HepG2 (cell line): ENCODE results near the gene ZBTB20. TPM values are rescaled to one million over a fixed set of nuclear protein-coding genes. Genes with fewer than 3 reads are reported as not detected.

Source experiments
- ATAC-seq: fragments of 200-7000 bp; cut with Tn5 transposase; 3 replicates; pipeline ENCODE4 v1.9.1; 2020; ENCODE audit warnings: mild to moderate bottlenecking, moderate library complexity
- BruUV-seq: library from RNA; stranded (reverse); fragments of 400-500 nt; replicated peaks from 2 replicates; lab custom pipeline; 2021; lab: Mats Ljungman, UMichigan
- CTCF ChIA-PET: fragments of 300-600 bp; formaldehyde crosslinking; extraction: SDS; loops from one replicate; lab custom pipeline; 2021; ENCODE audit warnings: low total read pairs, inconsistent platforms, low intra/inter-chr PET ratio; lab: Yijun Ruan, JAX
- POLR2A ChIA-PET: fragments of 350-600 bp; sonication (Branson Sonifier 250); formaldehyde crosslinking; loops from one replicate; lab custom pipeline; 2020; ENCODE audit warnings: antibody characterized with exemption, inconsistent platforms; lab: Yijun Ruan, JAX
- DNase-seq: peaks from one replicate; pipeline ENCODE4 v3.0.0-alpha.2; 2015; ENCODE audit warnings: low spot score
- FAIRE-seq: peaks from 3 replicates; lab custom pipeline; 2011; peaks lifted over from hg19 to GRCh38; lab: Jason Lieb, UNC
- H2AFZ ChIP-seq: one replicate; pipeline ENCODE4 v1.6.1; 2011; ENCODE audit warnings: low read length, inconsistent platforms
- H3K27ac ChIP-seq: fragments of 300-600 bp; 3 replicates; pipeline ENCODE4 v1.8.0; 2011; ENCODE audit warnings: mixed run types, mild to moderate bottlenecking, mixed read lengths, low read length, inconsistent platforms; ENCODE audit not compliant: insufficient read depth; ENCODE audit errors: extremely low read length
- H3K27me3 ChIP-seq, 2 experiments: fragments of 200-600 bp in 1 of 2; 2 replicates in 1 of 2; 3 replicates in 1 of 2; pipeline versions ENCODE4 v1.6.0 to v1.8.0; 2011; ENCODE audit warnings: low read length in 2 of 2, mild to moderate bottlenecking in 2 of 2, moderate library complexity in 2 of 2, inconsistent platforms in 1 of 2; ENCODE audit not compliant: insufficient read depth in 2 of 2, control insufficient read depth in 1 of 2
- H3K36me3 ChIP-seq, 2 experiments: fragments of 200-600 bp in 1 of 2; replicated peaks in 1 of 2; 2 replicates in 1 of 2; 3 replicates in 1 of 2; pipeline versions ENCODE4 v1.5.1 to v1.8.0; 2011; ENCODE audit warnings: low read length in 2 of 2, inconsistent platforms in 1 of 2; ENCODE audit not compliant: insufficient read depth in 2 of 2, control insufficient read depth in 1 of 2
- H3K4me1 ChIP-seq: 2 replicates; pipeline ENCODE4 v1.5.1; 2012; ENCODE audit warnings: low read length, inconsistent platforms; ENCODE audit not compliant: insufficient read depth
- H3K4me2 ChIP-seq: 2 replicates; pipeline ENCODE4 v1.6.0; 2011; ENCODE audit warnings: low read depth, low read length, inconsistent platforms
- H3K4me3 ChIP-seq, 3 experiments: fragments of 200-600 bp in 1 of 3; sonication (generic), shearing (Covaris generic) in 1 of 3; replicated peaks in 1 of 3; 2 replicates each; pipeline ENCODE4 v1.5.1; 2011 to 2016; ENCODE audit warnings: low read length in 3 of 3, inconsistent platforms in 2 of 3, low read depth in 2 of 3, mild to moderate bottlenecking in 2 of 3, control low read depth in 1 of 3, mixed read lengths in 1 of 3; ENCODE audit not compliant: insufficient read depth in 1 of 3
- H3K79me2 ChIP-seq: one replicate; pipeline ENCODE4 v1.6.1; 2011; ENCODE audit warnings: low read length, inconsistent platforms; ENCODE audit not compliant: insufficient read depth
- H3K9ac ChIP-seq: 2 replicates; pipeline ENCODE4 v1.6.0; 2011; ENCODE audit warnings: mild to moderate bottlenecking, low read depth, low read length, inconsistent platforms; ENCODE audit not compliant: insufficient read depth
- H3K9me3 ChIP-seq: 2 replicates; pipeline ENCODE4 v1.5.1; 2012; ENCODE audit warnings: mild to moderate bottlenecking, low read length
- H4K20me1 ChIP-seq: 2 replicates; pipeline ENCODE4 v1.6.0; 2011; ENCODE audit warnings: inconsistent platforms, mild to moderate bottlenecking, low read length, moderate library complexity; ENCODE audit not compliant: insufficient read depth
- ATF7-NPFF ChIP-seq: sonication (generic); formaldehyde crosslinking; IDR thresholded peaks from 2 replicates; pipeline ENCODE4 v1.8.1; 2023; ENCODE audit warnings: mild to moderate bottlenecking, low read depth, missing genetic modification reagents, moderate library complexity
- BCL6 ChIP-seq: IDR thresholded peaks from 2 replicates; pipeline ENCODE4 v1.6.1; 2016; ENCODE audit warnings: missing genetic modification reagents, missing compliant biosample characterization
- CEBPG ChIP-seq: IDR thresholded peaks from 2 replicates; pipeline ENCODE4 v1.6.1; 2016
- HNF4A ChIP-seq: sonication (generic); formaldehyde crosslinking; IDR thresholded peaks from 2 replicates; pipeline ENCODE4 v1.4.0; 2020; ENCODE audit warnings: missing genetic modification reagents
- MED1 ChIP-seq: sonication (generic); formaldehyde crosslinking; IDR thresholded peaks from 2 replicates; pipeline ENCODE4 v1.4.0; 2020; ENCODE audit warnings: missing genetic modification reagents
- MIXL1 ChIP-seq: IDR thresholded peaks from 2 replicates; pipeline ENCODE4 v1.6.1; 2016
- MTF2 ChIP-seq: sonication (generic); formaldehyde crosslinking; IDR thresholded peaks from 2 replicates; pipeline ENCODE4 v1.5.0; 2020; ENCODE audit warnings: missing genetic modification reagents, borderline replicate concordance
- POGZ ChIP-seq: sonication (generic); formaldehyde crosslinking; IDR thresholded peaks from 2 replicates; pipeline ENCODE4 v1.4.0; 2020; ENCODE audit warnings: mild to moderate bottlenecking, missing genetic modification reagents
- RCOR2 ChIP-seq: IDR thresholded peaks from 2 replicates; pipeline ENCODE4 v1.6.1; 2016; ENCODE audit warnings: missing biosample characterization, missing genetic modification reagents
- SMC3 ChIP-seq: IDR thresholded peaks from 2 replicates; pipeline ENCODE4 v1.6.1; 2011; ENCODE audit warnings: low read length, improper control_type of control experiment
- SOX6 ChIP-seq, 2 experiments: fragments of 450-650 bp in 1 of 2; sonication (generic) in 1 of 2; formaldehyde crosslinking in 1 of 2; IDR thresholded peaks; 2 replicates each; pipeline versions ENCODE4 v1.4.0 to v1.6.1; 2017 to 2020; ENCODE audit warnings: antibody characterized with exemption in 1 of 2, mild to moderate bottlenecking in 1 of 2, missing genetic modification reagents in 1 of 2
- TBX2 ChIP-seq: sonication (generic); formaldehyde crosslinking; IDR thresholded peaks from 2 replicates; pipeline ENCODE4 v1.5.0; 2020; ENCODE audit warnings: missing genetic modification reagents, mild to moderate bottlenecking, borderline replicate concordance
- ZMYM4 ChIP-seq: sonication (generic); formaldehyde crosslinking; IDR thresholded peaks from 2 replicates; pipeline ENCODE4 v1.8.1; 2023; ENCODE audit warnings: mild to moderate bottlenecking, missing genetic modification reagents
- ZNF121 ChIP-seq: sonication (generic); formaldehyde crosslinking; IDR thresholded peaks from 2 replicates; pipeline ENCODE4 v1.5.0; 2020; ENCODE audit warnings: mild to moderate bottlenecking, missing genetic modification reagents
- WGBS: methylation state at CpG from one replicate; pipeline ENCODE4 v1.1.6; 2017; ENCODE audit warnings: low lambda C conversion rate; 5-methylcytosine and 5-hydroxymethylcytosine counted together
- in situ Hi-C: cut with HindIII; loops from 2 replicates; pipeline ENCODE4 v1.10.0; 2017; ENCODE audit warnings: low pct_unique_long_range_greater_than_20kb; ENCODE audit not compliant: extremely low pct_ligation_motif_present
- intact Hi-C: fragments of 100-400 bp; cut with micrococcal nuclease; formaldehyde crosslinking; loops from one replicate; pipeline ENCODE4 v1.10.0; 2022; ENCODE audit not compliant: unreplicated experiment
- polyA plus RNA-seq, 8 experiments: library from polyadenylated mRNA; depleted of rRNA in 3 of 8; stranded (reverse) in 7 of 8; unstranded in 1 of 8; fragments of >200 nt; fragmentation: Illumina TruSeq in 4 of 8; extraction: Trizol in 4 of 8; gene quantifications; 2 replicates each; pipeline versions ENCODE4 v1.2.1 to v1.2.3, GENCODE V29; 2011 to 2016; ENCODE audit warnings: low read depth in 4 of 8, missing spikeins in 1 of 8, mixed read lengths in 1 of 8; ENCODE audit not compliant: insufficient read depth in 1 of 8
- total RNA-seq, 5 experiments: library from RNA; depleted of rRNA; stranded (reverse); fragments of >200 nt; fragmentation: Illumina TruSeq; extraction: Trizol; gene quantifications; 2 replicates each; pipeline ENCODE4 v1.2.3, GENCODE V29; 2016; ENCODE audit warnings: low read depth in 1 of 5
- TF ChIP-seq, protein P1 (sequence below): sonication (generic); formaldehyde crosslinking; IDR thresholded peaks from 2 replicates; pipeline ENCODE4 v1.5.0; 2020; ENCODE audit warnings: mild to moderate bottlenecking, missing genetic modification reagents, moderate library complexity
- TF ChIP-seq, protein P2 (sequence below): IDR thresholded peaks from 2 replicates; pipeline ENCODE4 v1.6.1; 2016; ENCODE audit warnings: mild to moderate bottlenecking
- TF ChIP-seq, protein P3 (sequence below): sonication (generic); formaldehyde crosslinking; conservative IDR thresholded peaks from 2 replicates; pipeline ENCODE4 v1.4.0; 2020; ENCODE audit warnings: mild to moderate bottlenecking, missing genetic modification reagents, moderate library complexity

The ZBTB20 gene
- total and polyA plus RNA-seq, 2 of the 13 experiments (the other 11 are each of a cell fraction or from before 2014, with no cell fraction given), result 1.9 to 8.8 TPM

DNA sequence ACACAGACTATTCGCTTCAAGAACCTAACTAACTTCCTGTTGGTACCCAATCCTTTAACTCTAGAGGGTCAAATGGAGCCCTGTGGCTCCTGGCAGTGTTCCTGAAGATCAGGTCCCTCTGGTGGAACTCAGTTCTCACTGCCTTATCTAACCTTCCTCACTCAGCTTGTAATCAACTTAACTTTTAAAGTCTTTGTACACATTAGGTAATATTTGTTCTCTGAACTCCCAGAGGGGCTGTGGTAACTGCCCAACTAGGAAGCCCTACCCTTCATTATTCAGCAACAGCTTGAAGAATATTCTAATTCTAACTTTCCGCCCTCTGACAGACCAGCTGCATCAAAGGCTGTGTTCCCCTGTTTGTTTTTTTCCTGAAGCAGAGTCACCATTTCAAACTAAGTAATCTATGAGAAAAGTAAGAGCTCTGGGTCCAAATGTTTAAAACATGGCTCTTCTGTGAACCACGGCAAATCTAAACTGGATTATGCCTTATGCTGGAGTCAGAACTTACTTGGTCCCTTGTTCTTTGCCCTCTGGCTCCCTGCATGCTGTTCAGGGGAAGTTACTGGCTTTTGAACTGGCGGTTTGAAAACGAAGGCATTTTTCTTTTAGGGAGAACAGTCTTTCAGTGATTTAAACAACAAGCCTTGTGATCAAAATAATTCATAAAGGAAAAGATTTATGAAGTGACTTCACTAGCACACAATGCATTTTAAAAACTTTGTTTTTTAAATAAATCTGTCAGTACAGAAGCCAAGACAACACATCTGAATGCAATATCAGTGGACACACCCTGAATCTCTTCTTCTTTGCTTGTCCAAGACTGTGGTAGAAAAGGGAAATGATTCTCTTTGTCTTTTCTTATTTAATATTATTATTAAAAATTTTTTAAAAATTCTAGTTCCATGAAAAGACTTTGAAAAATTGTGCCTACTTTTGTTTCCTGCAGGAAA lies 487.7 kb downstream of the ZBTB20 start:
- peak; percentile 97 for ATAC-seq
- Histone ChIP-seq H2AFZ (peak overlapping the region; percentile 49), H3K79me2 (no peaks in the 10 kb centered on the region), H3K9ac (peak overlapping the region; percentile 56; the same call in 1 of the 2 replicates), H3K4me3 (peak overlapping the region in 2 of 3 experiments; percentile 31 to 44; a peak in 2 of 6 replicates), H3K4me2 (peak overlapping the region; percentile 74), H3K4me1 (peaks cover 14% of the 10 kb centered on the region), H4K20me1 (no peaks in the 10 kb centered on the region), H3K9me3 (no peaks in the 10 kb centered on the region), H3K27me3 (no peaks in the 10 kb centered on the region), H3K36me3 (no peaks in the 10 kb centered on the region), H3K27ac (peak overlapping the region; percentile 80)
- WGBS, result 29% methylated on average over 5 of the region's 5 CpGs
- in situ Hi-C loops, result no loop called here
- intact Hi-C loops, result loop anchor here (5.0 kb wide), 1 partner anchor 37 kb away; no protein-coding TSS in a partner anchor
- FAIRE-seq, result peak; percentile 86
- peak; percentile 62 for DNase-seq
- CTCF ChIA-PET, result no interaction called here
- POLR2A ChIA-PET, result no interaction called here
- no TSS peak for BruUV-seq
- TF ChIP-seq POGZ (CRISPR knock-in tag), result peak; percentile 65
- TF ChIP-seq, protein P1, sequence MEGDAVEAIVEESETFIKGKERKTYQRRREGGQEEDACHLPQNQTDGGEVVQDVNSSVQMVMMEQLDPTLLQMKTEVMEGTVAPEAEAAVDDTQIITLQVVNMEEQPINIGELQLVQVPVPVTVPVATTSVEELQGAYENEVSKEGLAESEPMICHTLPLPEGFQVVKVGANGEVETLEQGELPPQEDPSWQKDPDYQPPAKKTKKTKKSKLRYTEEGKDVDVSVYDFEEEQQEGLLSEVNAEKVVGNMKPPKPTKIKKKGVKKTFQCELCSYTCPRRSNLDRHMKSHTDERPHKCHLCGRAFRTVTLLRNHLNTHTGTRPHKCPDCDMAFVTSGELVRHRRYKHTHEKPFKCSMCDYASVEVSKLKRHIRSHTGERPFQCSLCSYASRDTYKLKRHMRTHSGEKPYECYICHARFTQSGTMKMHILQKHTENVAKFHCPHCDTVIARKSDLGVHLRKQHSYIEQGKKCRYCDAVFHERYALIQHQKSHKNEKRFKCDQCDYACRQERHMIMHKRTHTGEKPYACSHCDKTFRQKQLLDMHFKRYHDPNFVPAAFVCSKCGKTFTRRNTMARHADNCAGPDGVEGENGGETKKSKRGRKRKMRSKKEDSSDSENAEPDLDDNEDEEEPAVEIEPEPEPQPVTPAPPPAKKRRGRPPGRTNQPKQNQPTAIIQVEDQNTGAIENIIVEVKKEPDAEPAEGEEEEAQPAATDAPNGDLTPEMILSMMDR (CRISPR knock-in tag), result peak; percentile 49
- TF ChIP-seq TBX2 (CRISPR knock-in tag), result 0 out of 2 replicates have a peak, but pooled peaks have one; percentile 25
- TF ChIP-seq HNF4A, result peak; percentile 48
- no peak for TF ChIP-seq MTF2
- TF ChIP-seq RCOR2 (CRISPR knock-in tag), result 0 out of 2 replicates have a peak, but pooled peaks have one; percentile 24
- TF ChIP-seq MIXL1 (CRISPR knock-in tag), result peak; percentile 68
- TF ChIP-seq, protein P2, sequence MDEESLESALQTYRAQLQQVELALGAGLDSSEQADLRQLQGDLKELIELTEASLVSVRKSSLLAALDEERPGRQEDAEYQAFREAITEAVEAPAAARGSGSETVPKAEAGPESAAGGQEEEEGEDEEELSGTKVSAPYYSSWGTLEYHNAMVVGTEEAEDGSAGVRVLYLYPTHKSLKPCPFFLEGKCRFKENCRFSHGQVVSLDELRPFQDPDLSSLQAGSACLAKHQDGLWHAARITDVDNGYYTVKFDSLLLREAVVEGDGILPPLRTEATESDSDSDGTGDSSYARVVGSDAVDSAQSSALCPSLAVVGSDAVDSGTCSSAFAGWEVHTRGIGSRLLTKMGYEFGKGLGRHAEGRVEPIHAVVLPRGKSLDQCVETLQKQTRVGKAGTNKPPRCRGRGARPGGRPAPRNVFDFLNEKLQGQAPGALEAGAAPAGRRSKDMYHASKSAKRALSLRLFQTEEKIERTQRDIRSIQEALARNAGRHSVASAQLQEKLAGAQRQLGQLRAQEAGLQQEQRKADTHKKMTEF (CRISPR knock-in tag), result 0 out of 2 replicates have a peak, but pooled peaks have one; percentile 25
- TF ChIP-seq ATF7-NPFF (CRISPR knock-in tag), result no peak
- TF ChIP-seq ZMYM4 (CRISPR knock-in tag), result 0 out of 2 replicates have a peak, but pooled peaks have one; percentile 30
- TF ChIP-seq BCL6 (CRISPR knock-in tag), result 0 out of 2 replicates have a peak, but pooled peaks have one; percentile 21
- TF ChIP-seq SOX6 (IDR thresholded peaks at IDR 0.05), result no peak
- TF ChIP-seq SOX6 (CRISPR knock-in tag; IDR thresholded peaks at IDR 0.05), result peak; percentile 36; the same call in 1 of the 2 replicates
- 0 out of 2 replicates have a peak, but pooled peaks have one; percentile 12 for TF ChIP-seq MED1 (CRISPR knock-in tag)
- TF ChIP-seq, protein P3, sequence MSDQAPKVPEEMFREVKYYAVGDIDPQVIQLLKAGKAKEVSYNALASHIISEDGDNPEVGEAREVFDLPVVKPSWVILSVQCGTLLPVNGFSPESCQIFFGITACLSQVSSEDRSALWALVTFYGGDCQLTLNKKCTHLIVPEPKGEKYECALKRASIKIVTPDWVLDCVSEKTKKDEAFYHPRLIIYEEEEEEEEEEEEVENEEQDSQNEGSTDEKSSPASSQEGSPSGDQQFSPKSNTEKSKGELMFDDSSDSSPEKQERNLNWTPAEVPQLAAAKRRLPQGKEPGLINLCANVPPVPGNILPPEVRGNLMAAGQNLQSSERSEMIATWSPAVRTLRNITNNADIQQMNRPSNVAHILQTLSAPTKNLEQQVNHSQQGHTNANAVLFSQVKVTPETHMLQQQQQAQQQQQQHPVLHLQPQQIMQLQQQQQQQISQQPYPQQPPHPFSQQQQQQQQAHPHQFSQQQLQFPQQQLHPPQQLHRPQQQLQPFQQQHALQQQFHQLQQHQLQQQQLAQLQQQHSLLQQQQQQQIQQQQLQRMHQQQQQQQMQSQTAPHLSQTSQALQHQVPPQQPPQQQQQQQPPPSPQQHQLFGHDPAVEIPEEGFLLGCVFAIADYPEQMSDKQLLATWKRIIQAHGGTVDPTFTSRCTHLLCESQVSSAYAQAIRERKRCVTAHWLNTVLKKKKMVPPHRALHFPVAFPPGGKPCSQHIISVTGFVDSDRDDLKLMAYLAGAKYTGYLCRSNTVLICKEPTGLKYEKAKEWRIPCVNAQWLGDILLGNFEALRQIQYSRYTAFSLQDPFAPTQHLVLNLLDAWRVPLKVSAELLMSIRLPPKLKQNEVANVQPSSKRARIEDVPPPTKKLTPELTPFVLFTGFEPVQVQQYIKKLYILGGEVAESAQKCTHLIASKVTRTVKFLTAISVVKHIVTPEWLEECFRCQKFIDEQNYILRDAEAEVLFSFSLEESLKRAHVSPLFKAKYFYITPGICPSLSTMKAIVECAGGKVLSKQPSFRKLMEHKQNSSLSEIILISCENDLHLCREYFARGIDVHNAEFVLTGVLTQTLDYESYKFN (CRISPR knock-in tag), result peak; percentile 32; the same call in 1 of the 2 replicates
- TF ChIP-seq ZNF121 (CRISPR knock-in tag), result no peak
- peak; percentile 40 for TF ChIP-seq SMC3
- TF ChIP-seq CEBPG, result 0 out of 2 replicates have a peak, but pooled peaks have one; percentile 18
